NB4 (cell line): ENCODE data around the gene ADGRB3.

Experiments used
- DNase-seq: peaks from one replicate; pipeline ENCODE4 v3.0.0; 2010; ENCODE audit warnings: low read depth
- H3K4me3 ChIP-seq: one replicate; pipeline ENCODE4 v1.5.1; 2011; ENCODE audit warnings: mild to moderate bottlenecking, low read depth, low read length, moderate library complexity
- MYC ChIP-seq: IDR thresholded peaks from 2 replicates; pipeline ENCODE4 v1.6.1; 2011; ENCODE audit warnings: low read depth, low read length
- POLR2A ChIP-seq: IDR thresholded peaks from 2 replicates; pipeline ENCODE4 v1.6.1; 2011; ENCODE audit warnings: mild to moderate bottlenecking; ENCODE audit not compliant: insufficient read length; ENCODE audit errors: extremely low read depth
- TF ChIP-seq, protein P1 (sequence below): IDR thresholded peaks from 2 replicates; pipeline ENCODE4 v1.6.1; 2011; ENCODE audit warnings: low read depth, low read length
- TF ChIP-seq, protein P2 (sequence below): IDR thresholded peaks from one replicate; pipeline ENCODE4 v1.5.1; 2012; ENCODE audit warnings: low read depth, low read length

Gene ADGRB3

DNA sequence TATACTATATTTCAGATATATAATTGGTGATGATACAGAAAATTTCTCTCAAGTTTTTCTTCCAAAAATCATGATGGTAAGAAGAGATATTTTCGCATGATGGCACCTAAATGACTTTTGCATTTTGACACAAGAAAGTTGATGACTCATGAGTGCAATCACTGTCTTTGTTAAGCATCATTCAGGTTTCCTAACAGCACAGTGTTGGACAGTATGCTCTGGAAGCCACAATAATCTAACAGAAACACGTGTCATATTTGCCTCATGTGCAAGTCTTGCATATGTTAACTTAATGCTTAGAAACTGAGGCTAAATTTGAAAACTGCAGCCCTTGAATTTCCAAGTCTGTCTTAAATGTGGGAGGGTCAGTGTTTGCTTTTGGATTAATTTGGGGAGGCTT, 628.2 kb downstream of the ADGRB3 start:
- H3K4me3 ChIP-seq = no peak overlapping the region
- TF ChIP-seq, protein P1, sequence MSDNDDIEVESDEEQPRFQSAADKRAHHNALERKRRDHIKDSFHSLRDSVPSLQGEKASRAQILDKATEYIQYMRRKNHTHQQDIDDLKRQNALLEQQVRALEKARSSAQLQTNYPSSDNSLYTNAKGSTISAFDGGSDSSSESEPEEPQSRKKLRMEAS = no peak
- TF ChIP-seq, protein P2, sequence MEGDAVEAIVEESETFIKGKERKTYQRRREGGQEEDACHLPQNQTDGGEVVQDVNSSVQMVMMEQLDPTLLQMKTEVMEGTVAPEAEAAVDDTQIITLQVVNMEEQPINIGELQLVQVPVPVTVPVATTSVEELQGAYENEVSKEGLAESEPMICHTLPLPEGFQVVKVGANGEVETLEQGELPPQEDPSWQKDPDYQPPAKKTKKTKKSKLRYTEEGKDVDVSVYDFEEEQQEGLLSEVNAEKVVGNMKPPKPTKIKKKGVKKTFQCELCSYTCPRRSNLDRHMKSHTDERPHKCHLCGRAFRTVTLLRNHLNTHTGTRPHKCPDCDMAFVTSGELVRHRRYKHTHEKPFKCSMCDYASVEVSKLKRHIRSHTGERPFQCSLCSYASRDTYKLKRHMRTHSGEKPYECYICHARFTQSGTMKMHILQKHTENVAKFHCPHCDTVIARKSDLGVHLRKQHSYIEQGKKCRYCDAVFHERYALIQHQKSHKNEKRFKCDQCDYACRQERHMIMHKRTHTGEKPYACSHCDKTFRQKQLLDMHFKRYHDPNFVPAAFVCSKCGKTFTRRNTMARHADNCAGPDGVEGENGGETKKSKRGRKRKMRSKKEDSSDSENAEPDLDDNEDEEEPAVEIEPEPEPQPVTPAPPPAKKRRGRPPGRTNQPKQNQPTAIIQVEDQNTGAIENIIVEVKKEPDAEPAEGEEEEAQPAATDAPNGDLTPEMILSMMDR = no peak
- TF ChIP-seq POLR2A (no peak), MYC (no peak)
- DNase-seq = no peak

DNA sequence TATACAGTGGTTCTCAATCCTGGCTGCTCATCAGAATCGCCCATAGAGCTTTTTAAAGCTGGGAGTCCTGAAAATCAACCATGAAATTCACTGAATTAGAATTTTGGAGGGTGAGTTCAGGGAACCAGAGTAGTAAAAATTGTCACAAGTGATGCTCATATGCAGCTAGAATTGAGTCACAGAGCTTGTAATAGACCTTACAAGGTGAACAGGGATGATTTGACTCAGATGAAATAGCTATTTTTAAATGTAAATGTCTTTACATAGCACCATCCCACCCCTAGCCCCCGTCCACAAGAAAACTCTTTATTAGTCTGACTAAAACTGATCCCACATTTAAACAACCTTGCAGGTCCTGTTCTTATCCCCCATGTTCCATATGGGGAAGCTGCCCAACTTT, 630.0 kb downstream of the ADGRB3 start:
- H3K4me3 ChIP-seq = no peak overlapping the region
- TF ChIP-seq MYC (no peak), POLR2A (no peak)
- TF ChIP-seq, protein P1 = no peak
- TF ChIP-seq, protein P2 = no peak

DNA sequence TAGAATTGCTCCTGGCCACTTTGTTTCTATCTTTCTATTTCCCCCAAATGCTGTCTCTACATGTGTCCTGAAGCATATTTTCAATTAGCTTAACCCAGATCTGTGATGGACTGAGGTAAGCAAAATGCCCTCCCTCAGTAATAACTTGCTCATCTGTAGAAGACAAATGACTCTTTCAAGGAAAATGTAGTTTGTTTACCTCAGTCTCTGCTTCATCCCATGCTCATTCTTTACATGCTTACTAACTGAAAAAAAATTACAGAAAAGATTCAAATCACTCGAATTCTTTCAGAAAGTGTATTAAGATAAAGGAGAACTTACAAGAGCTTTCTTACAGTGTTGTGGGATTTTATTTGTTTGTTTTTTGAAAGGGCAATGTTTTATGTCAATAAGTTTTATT, 630.6 kb downstream of the ADGRB3 start:
- no peak for TF ChIP-seq POLR2A
- TF ChIP-seq, protein P2 = no peak
- TF ChIP-seq, protein P1 = no peak
- no peak overlapping the region for H3K4me3 ChIP-seq
- DNase-seq = no peak

More for the DNA sequence above, 630.0 kb downstream of the ADGRB3 start:
- DNase-seq = no peak

DNA sequence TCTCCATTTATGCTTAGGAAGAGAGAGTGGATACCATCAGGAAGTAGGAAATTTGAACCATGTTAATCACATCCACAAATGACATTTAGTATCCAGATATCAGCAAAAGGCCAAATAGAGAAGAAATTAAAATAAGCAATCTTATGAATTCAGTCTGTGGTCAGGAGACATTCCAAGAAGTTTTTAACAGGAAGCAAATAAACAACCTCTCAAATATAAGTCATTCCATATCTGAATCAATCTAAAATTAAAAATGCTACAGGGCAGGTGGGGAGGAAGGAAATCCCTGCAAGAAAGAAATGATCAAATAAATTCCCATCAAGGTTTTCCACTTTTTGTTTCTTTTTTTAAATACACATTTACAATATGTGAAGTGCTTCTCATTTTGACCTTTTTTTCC, 641.1 kb downstream of the ADGRB3 start:
- TF ChIP-seq MYC = no peak
- TF ChIP-seq, protein P2 = no peak
- TF ChIP-seq, protein P1 = no peak
- TF ChIP-seq POLR2A = no peak
- no peak for DNase-seq
- no peak overlapping the region for H3K4me3 ChIP-seq

DNA sequence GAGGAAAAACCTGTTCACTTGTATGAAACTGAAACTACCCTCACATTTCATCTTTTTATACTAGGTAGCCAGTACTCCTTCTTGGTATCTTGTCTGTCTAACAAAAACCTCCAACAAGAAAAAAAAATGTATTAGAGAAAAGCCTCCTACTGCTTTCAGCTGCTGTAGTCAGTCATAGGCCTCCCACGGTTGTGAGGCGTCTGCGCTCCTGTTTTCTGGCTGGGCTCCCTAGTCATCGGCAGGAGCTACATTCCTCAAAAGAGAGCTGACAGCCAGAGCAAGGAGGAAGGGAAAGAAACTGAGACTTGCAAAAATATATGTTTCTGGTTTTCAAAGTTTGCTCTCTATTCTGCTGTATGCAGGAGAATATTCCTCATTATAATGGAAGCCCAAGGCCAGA, 644.7 kb downstream of the ADGRB3 start:
- no peak for DNase-seq
- TF ChIP-seq, protein P1 = no peak
- TF ChIP-seq, protein P2 = no peak
- TF ChIP-seq POLR2A (no peak), MYC (no peak)
- no peak overlapping the region for H3K4me3 ChIP-seq

DNA sequence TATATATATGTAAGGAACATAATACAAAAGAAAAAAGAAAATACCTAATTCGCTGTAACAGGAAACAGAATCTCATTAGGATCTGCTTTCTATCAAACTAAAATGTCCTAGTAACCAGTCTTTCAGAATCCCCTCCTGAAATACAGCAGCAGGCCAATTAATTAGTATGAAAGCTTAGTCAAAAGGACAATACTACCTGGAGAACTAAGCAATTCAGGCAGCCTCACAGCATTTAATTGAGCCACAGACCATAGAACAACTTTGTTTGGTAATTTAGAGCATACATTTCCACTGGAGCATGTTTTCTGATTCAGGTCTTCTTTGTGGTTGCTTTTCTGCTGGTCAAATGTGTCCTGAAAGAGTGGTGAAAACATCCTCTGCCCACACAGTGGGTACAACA, 645.8 kb downstream of the ADGRB3 start:
- DNase-seq = no peak
- H3K4me3 ChIP-seq = no peak overlapping the region
- TF ChIP-seq, protein P1 = no peak
- TF ChIP-seq, protein P2 = no peak
- TF ChIP-seq MYC = no peak
- no peak for TF ChIP-seq POLR2A
